Measurements from ENCODE around the gene NRN1.
A peak's percentile ranks its signal among the peaks of the same experiment; 100 is the strongest.

NRN1 gene

DNA sequence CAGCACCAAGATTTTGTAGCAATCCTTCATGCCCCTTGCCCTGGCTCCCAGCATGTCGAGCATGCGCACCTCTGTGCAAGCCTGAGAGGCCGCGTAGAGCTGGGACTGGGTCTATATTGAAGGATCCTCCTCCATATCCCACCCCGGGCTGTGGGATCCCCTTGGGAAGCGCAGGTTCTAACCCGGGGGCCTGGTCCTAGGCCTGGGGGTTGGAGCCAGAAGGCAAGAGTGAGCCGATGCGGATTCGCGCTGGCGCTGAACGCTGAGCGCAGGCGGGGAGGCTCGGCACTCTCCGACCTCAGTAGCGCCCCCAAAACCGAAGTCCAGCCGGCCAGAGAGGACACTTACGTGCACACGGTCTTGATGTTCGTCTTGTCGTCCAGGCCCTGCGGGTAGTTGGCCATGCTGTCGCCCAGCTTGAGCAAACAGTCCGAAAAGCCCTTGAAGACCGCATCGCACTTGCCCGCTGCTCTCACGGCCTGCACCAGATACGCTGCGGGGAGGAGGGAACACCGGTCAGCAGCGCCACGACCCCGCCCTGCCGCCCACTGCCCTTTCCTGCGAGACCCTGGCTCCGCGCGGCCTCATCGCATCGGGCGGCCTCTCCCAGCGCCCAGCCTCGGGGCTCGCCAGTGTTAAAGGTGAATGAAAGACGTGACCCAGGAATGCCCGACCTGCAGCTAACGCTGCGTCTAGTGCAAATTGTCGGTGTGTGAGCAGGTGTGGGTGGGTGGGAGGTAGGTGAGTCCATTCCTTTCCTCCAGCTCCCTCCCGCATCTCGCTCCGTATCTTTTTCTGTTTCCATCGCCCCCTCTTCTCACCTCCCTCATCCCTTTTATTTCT is 4.5 kb downstream of the NRN1 start:
- DNase-seq = no peak

- no peak for DNase-seq
These were observed 5.3 kb downstream of the NRN1 start for GRCh38 chr6:6001443-6001842.

DNA sequence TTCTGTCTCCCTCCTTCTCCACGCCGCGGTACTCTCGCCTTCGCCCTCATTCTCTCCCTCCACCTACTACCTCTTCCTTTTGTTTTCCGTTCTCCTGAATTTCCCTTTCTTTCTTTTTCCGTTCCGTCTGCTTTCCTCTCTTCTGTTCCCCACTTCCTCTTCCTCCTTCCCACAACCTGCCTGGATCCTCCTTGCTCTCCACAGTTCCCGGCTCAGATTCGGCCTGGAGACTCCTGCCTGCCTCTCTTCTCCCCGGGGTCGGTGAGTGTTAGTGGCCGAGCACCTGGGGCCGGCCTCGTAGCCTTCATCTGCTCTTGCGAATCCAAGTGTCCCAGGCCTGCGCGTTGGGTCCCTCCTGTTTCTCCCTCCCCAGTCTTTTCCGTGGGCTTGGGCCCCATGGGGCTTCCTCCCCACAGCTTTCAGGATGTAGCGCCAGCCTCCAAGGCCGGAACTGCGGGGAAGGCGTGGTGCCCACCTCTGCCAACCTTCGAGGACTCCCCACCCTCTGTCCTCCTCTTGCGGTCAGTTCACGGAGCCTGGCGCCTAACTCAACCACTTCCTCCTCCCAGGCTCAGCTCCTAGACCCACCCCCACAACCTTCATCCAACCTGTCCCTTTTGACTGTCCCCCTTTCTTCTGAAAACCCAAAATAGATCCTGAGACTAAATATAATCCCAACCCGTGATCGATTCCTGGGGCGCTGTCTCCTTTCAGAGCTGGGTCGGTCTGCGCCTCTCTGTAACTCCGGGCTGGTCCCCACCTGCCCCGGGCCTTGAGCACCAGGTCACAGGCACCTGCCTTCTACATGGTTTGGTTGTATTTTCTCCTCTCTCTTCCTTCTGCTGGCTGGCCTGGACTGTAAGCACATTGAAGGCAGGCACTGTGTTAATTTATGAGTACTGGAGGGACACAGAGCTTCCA is 6.8 kb downstream of the NRN1 start:
- DNase-seq = no peak

- no peak for DNase-seq
These were observed 7.7 kb downstream of the NRN1 start for GRCh38 chr6:5998711-5999687.

DNA sequence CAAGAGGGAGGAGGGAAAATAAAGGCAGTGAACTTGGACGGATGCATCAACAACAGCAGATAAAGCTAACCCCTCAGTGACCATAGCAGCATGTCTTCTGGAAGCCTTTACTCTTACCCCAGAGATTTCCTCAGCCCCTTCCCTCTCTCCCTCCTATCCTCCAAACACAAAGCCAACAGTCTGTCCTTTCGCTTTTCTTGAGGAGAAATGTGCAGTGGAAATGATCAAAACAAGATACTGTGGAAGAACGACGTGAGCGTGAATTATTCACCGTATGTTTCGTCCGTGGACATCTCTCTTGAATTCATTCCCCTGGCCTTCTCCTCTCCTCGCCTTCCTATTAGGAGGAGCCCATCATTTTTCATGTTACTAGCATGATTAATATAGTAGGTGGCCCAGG is 8.5 kb downstream of the NRN1 start:
- no peak for DNase-seq

DNA sequence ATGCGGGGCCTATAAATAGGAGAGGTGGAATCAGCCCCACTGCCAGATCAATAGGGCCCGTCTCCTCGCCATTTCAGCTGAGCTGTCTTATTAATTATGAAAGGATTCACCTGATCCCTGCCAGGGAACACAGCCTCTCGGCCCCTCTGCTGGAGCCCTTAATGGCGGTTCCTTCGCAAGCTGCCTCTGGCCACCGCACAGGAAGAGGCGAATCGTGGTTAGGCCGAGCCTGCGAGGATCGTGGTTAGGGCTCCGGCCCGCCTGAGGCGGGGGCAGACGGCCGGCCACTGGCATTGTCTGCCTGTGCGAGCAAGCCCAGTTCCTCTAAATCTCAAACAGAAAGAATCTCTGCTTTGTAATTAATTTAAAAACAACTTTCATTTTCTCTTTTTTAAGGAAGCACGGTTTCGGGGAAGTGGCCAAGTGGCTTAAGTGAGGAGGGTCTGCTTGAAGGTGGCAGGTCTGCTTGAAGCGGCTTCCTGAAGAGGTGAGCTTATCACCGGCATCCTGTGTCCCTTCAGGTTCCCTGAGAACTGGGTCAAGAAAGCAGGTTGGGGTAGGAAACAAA is 9.2 kb downstream of the NRN1 start:
- DNase-seq = no peak

GRCh38 chr6:5996714-5997419 is 9.9 kb downstream of the NRN1 start:
- peak; percentile 9 for DNase-seq

DNA sequence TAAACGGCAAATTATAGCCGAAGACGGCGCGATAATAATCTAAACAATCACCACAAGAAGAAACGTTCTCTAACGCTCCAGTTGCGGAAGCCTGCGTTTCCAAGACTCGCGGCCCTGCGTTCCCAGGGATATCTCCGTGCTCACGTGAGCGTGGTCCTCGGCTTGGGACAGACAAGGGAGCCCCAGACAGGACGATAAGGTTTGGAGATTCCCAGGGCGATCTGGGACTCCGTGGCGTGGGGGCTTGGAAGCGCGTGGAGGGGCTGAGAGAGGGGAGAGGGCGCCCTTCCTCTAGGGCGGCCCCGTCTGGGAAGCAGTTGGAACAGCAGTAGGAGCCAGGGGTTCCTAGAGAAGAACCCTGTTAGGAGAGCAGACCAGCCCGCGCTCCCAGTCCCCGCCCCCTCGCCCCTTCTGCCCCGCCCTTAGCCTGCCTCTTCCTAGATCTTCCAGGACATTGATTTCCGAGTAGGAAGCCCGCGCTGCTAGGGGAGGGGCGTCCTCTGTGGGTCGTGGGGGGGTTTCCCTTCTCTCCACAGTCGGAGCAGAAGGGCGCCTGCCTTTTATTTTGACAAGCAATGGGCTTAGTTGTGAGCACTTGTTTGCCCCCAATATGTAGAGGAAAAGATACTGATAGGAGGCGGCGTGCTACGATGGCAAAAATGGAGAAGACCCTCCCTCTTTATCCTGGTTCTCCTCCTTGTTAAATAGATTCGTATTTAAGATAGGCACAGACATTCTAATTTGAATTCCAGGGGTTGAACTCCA is 10.6 kb downstream of the NRN1 start:
- DNase-seq = peak; percentile 14

GRCh38 chr6:5995658-5995948 is 11.1 kb downstream of the NRN1 start:
- no peak for DNase-seq

DNA sequence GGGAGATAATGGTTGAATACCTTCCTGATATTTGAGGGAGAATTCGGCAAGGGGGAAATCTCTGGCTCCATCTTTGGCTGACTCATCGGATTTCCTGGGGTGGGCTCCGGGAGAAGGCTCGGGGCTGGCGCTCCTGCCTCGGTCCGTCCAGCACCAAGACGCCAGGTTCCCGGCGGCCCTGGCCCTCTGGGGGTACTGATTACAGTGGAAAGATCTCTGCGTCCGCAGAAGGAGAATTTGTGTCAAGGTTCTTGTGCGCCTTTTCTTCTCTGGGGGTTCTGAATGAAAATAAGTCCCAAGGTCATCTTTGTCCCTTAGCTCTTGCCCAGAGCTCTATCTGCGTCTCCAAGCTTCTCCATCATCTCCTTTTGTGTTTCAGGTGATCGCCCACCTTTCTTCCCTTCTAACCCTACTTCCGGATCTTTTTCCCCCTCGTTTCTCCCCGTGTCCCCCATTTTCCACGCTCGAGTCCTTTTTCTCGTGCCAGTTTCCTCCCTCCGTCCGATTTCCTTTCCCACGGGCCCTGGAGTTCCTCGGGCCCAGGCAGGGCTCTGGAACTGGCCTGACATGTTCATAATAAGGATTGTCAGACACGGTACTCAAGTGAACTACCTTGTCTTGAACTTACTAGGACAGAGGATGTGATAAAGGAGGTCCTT is 11.6 kb downstream of the NRN1 start:
- no peak for DNase-seq

DNA sequence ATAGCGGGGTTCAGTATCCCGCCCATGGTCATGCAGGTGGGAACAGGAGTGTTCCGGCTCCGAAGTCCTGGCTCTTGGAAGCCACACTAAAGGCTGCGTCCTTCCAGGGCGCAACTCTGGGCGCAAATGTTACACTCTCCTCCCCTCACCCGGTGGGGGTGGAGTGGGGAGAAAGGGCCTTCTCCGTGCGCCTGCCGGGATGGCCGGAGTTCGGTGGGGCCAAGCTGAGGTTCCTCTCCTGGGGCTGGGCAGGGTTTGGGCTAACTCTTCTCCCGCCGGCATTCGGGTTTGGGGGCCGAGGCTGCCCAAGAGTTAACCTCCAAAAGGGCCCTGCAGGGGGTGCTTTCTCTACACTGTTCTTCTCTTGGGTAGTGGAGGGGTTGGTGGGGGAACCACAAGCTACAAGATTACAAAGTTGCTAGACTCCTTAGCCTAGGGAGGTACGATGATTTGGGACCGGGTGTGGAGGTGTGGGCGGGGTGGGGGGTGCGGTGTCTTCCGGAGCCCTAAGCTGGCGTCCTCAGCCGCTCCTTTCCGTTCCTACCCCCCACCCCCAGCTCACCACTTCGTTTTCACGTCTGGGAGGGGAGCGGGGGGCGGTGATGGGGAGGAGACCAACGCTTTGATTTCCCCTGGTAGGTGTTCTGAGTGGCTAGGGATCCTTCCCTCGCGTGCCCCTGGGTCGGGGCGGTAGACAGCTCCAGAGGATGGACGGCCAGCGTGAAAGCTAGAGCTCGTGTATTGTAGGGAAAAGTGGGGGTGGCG is 12.3 kb downstream of the NRN1 start:
- no peak for DNase-seq

DNA sequence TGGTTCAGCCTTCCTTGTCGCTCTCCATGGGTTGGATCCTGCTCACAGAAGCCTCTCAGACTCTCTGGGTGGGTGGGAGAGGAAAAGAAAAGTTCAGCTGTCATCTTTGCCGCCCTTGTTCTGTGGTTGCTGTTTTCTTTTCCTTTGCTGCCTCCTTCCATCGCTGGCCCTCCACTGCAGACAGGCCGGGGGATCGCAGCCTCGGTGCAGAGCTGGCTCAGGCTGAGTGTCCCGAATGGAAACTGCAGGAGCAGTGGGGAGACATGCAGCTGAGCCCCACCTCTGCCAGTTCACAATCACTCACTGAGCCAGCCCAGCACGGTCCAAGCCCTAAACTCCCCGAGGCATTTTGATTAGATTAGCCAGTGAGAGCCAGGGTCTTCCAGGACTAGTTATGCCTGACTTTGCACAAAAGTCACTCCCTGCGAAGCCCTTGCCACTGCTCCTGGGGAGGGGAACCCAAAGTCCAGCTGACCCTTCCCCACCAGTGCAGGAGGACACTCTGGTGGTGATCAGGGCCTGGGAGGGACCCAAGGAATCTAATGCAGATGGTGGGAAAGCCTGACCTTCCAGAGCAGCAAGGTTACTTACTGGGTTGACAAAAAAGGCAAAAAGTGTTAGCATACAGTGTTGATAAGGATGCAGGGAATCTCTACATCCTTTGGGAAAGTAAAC is 14.0 kb downstream of the NRN1 start:
- DNase-seq = no peak

DNA sequence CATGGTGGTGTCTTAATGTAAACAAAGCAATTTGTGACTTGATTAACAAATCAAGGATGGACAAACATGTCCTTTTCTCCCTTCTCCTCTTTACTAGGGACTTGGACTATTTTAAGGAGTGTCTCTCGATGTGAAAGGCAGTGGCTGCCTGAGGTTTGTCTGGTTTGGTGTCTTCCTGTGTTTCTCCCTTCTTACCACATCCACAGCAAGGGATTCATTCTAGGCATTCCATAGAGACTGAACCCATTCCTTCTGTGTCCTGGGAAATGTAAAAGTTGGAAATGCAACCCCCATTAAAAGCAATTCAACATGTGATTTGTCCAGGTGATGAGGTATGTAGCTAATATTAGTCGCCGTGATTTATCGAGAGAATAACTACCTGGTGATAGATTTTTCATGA is 15.9 kb downstream of the NRN1 start:
- no peak for DNase-seq

DNA sequence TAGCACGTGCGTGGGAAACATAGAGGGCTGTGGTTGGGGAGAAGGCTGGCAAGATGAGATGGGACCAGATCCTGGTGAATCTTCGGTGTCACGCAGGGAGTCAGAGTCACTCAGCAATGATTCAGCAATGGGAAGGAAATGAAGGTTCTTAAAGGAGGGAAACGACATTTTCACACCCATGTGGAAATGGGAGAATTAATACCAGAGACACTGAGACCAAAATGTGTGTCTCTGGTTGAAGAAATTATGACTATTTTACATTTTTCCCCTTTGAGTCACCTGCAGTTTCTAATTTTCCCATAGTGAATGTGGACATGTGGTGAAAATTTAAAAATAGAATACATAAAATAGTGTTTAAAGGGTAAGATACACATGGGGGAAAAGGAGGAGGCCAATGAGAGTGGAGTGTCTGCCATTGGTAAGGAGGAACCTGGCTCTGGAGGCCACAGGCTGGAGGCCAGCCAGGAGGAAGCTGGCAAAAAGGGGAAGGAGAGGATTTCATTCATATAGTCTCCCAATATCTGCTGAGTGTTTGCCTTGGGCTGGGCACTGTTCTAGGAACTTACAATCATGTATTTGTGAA is 17.5 kb downstream of the NRN1 start:
- no peak for DNase-seq

DNA sequence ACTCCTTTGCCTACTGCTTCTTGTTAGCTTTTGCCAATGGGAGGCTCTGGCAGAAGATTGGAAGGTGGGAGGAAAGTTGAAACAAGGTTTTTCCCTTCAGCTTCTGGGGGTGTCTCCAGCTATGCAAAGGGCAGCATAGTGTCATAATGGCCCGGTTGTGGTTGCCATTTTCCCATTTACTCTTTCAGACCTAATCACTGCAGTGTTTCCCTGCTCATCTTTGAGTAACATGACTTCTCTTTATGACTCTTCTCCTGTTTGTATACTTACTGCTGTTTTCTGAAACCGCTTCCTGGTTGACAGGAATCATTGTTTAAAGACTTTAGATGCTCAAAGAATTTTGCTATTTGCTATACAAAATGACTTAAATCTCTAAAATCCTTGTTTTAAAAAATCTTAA is 19.9 kb downstream of the NRN1 start:
- no peak for DNase-seq

- DNase-seq = no peak
These were observed 22.3 kb downstream of the NRN1 start for GRCh38 chr6:5984150-5985089.

DNA sequence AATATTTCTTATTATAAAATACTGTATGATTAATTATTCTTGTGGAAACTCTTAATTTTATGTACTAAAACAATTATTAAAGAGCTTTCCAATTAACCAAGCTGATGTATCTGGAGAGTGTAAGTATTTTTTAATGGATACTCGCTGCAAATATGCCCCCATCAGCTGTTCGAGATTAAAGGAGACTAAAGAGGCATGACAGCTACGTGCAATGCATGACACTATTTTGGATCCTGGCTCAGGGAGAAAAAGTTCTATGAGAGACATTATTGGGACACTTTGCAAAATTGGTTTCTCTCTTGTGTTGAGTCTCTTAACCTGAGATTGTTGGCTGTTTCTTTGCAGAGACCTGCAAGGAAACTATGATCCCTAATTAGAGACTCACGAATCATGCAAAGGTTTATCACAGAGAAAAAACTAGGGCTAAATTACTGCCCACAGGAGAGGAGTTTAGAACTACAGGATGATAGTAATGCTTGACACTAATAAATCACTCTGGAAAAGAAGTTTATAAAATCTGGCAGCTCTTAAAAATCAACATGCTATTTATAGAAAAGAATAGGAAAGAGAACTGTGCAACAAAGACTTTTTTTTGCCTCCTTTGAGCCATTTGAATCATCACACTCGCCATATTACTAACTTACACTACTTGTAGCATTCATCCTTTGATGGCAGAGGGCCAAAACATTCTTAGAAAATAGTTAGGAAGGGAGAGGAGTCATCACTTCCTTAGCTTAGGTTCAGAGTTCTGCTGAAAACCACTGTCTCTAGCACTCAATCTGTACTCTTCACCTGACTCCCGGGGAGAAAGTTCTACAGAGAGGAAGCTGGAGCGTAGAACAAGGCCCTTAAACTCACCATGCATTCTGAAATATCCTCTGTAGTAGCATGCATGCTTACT is 25.3 kb downstream of the NRN1 start:
- DNase-seq = no peak

Data from COR-L47 (cell line).